Right lobe of liver (tissue), 6 donors: ENCODE measurements around the gene POLR1D. TPM values are rescaled to one million over a fixed set of nuclear protein-coding genes. Genes with fewer than 3 reads are reported as not detected.

ENCODE experiments used
- ATAC-seq, 4 donors: fragments of 200-7000 bp; cut with Tn5 transposase; one replicate each; pipeline ENCODE4 v1.9.1; 2020; ENCODE audit warnings: mild to moderate bottlenecking in 4 of 4, moderate library complexity in 4 of 4
- DNase-seq, 3 donors: peaks; one replicate each; pipeline ENCODE4 v3.0.0-alpha.2; 2020
- H3K27ac ChIP-seq, 3 donors: fragments of 200-600 bp; one replicate each; pipeline ENCODE4 v1.8.0; 2022
- H3K27me3 ChIP-seq, 2 donors: fragments of 200-600 bp; one replicate each; pipeline ENCODE4 v1.8.0; 2022
- H3K36me3 ChIP-seq, 4 donors: fragments of 200-600 bp; sonication (generic) in 1 of 4; one replicate each; pipeline versions ENCODE4 v1.5.1 to v1.8.0; 2017 to 2022; ENCODE audit warnings: control low read depth in 1 of 4
- H3K4me1 ChIP-seq, 4 donors: fragments of 200-600 bp; sonication (generic) in 1 of 4; one replicate each; pipeline versions ENCODE4 v1.5.1 to v1.8.0; 2017 to 2022; ENCODE audit warnings: control low read depth in 1 of 4
- H3K4me3 ChIP-seq, 3 donors: fragments of 200-600 bp; one replicate each; pipeline ENCODE4 v1.8.0; 2022
- H3K9me3 ChIP-seq, 4 donors: fragments of 200-600 bp; sonication (generic) in 1 of 4; one replicate each; pipeline versions ENCODE4 v1.5.1 to v1.8.0; 2017 to 2022; ENCODE audit warnings: control low read depth in 1 of 4
- CTCF ChIP-seq, 4 donors: fragments of 200-600 bp in 3 of 4; fragments of 450-650 bp in 1 of 4; IDR thresholded peaks; one replicate each; pipeline versions ENCODE4 v1.5.1 to v1.8.0; 2016 to 2022; ENCODE audit warnings: antibody characterized with exemption in 4 of 4, mild to moderate bottlenecking in 2 of 4
- POLR2A ChIP-seq: fragments of 450-650 bp; IDR thresholded peaks from one replicate; pipeline ENCODE4 v1.6.1; 2017; ENCODE audit warnings: antibody characterized with exemption, mild to moderate bottlenecking
- WGBS: methylation state at CpG from one replicate; pipeline ENCODE4 v1.1.6; 2018; ENCODE audit warnings: low coverage, low lambda C conversion rate; ENCODE audit not compliant: insufficient coverage; ENCODE audit errors: missing lambda C conversion rate; 5-methylcytosine and 5-hydroxymethylcytosine counted together
- intact Hi-C, 2 donors: fragments of 100-400 bp; cut with DNase I; formaldehyde crosslinking; loops; one replicate each; pipeline versions ENCODE4 v1.11.2 to v1.14.1; 2022
- long read RNA-seq: library from polyadenylated mRNA; unstranded; transcript quantifications from one replicate; pipeline ENCODE4 v2.0.0, GENCODE V29; 2019
- total RNA-seq, 6 experiments: library from RNA; depleted of rRNA in 2 of 6; stranded (reverse); fragments of >200 nt in 2 of 6; fragmentation: NEBNext Ultra II Directional in 3 of 6; extraction: Animal tissue kit (Norgen Biotek cat#: 25700) in 3 of 6; gene quantifications; one replicate each; pipeline versions ENCODE4 v1.1.0 to v1.2.4, GENCODE V29; 2016 to 2023
- donor health status: DM: no; HTN: yes; CAD: no.
- donor health status: DM: no; HTN: no; CAD: no.
- donor health status: DM: no; HTN: no; CAD: no.
- donor health status: DM: no; HTN: yes; CAD: no.
- donor health status: DM: no; HTN: yes; CAD: no.

Gene POLR1D, protein sequence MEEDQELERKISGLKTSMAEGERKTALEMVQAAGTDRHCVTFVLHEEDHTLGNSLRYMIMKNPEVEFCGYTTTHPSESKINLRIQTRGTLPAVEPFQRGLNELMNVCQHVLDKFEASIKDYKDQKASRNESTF
- total RNA-seq, result 10 to 100 TPM; 34.9 to 56.2 (median 46.6) TPM
- long read RNA-seq, transcript POLR1D-203 (3 exons, 2,036 nt), result major isoform, 15 of 20 reads
- long read RNA-seq, transcript POLR1D-201 (2 exons, 1,166 nt), result minor isoform, 5 of 20 reads
- long read RNA-seq, partial matches to known transcripts, result 0 of 20 reads
- long read RNA-seq, other reads (novel, unspliced or antisense), result 0 of 20 reads

DNA sequence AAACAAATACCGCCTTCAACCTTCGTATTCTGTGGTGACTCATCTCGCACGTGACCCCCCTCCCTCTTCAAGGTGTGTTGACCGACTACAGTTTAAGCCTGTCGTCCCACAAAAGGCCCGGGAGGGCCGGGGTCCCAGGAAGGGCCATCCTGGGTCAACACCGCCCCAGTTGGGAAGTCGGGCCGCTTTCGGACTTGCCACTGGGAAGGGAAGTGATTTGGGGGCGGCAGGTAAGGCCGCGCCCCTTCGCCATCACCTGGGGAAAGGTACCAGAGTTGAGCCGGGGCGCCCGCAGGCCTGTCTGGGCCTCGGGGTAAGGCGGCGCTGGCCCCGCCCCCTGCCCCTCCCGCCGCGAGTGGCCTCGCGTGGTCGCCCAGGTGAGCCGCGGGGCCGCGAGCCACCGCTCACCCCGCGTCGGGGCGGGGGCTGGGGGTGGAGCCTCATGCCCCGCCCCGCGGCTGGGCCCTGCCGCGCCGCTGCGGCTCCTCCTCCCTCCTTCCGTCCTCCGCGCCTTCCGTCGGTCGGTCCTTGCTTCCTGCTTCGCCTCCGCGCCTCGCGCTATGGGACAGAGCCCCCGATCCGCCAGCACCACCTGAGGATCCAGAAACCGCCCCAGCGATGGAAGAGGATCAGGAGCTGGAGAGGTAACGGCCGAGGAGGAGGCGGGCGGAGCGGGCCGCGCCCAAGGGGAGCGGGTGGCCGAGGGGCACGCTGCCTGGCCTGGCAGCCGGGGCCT, at the start of gene POLR1D:
Gene POLR1D (plus strand): TSS at position 527 of the 736 bp plus-strand sequence. CDS start 92 bp downstream, at position 619.
- WGBS, result 1% methylated on average over 17 of the region's 71 CpGs
- H3K9me3 ChIP-seq, result no peaks in the 10 kb centered on the region
- H3K36me3 ChIP-seq, result no peaks in the 10 kb centered on the region
- TF ChIP-seq POLR2A, result peak; percentile 77
- TF ChIP-seq CTCF (IDR thresholded peaks at IDR 0.05), result no peak
- peak within 1 kb of the TSS; percentile 89 to 97 (median 97) for H3K4me3 ChIP-seq
- peak; percentile 88 to 92 (median 88) for DNase-seq
- H3K27me3 ChIP-seq, result no peaks in the 10 kb centered on the region
- peaks cover 0 to 46% (median 9%) of the 10 kb centered on the region in 4 donors for H3K4me1 ChIP-seq
- H3K27ac ChIP-seq, result peak within 1 kb of the TSS; percentile 80 to 95 (median 93)
- intact Hi-C loops, result no loop called here
- peak; percentile 70 to 85 (median 80) for ATAC-seq

GRCh38 chr13:27572234-27572901, 49.3 kb upstream of the POLR1D start:
- Histone ChIP-seq H3K4me3 (no peak overlapping the region), H3K36me3 (peaks cover 0 to 17% (median 7%) of the 10 kb centered on the region in 4 donors), H3K27me3 (no peaks in the 10 kb centered on the region), H3K9me3 (no peaks in the 10 kb centered on the region), H3K27ac (no peak overlapping the region), H3K4me1 (no peaks in the 10 kb centered on the region)
- no peak for DNase-seq
- intact Hi-C loops, result no loop called here
- TF ChIP-seq CTCF (IDR thresholded peaks at IDR 0.05) (no peak), POLR2A (no peak)
- no peak for ATAC-seq

GRCh38 chr13:27573265-27573664, 48.4 kb upstream of the POLR1D start:
- intact Hi-C loops, result no loop called here
- Histone ChIP-seq H3K4me3 (no peak overlapping the region), H3K9me3 (no peaks in the 10 kb centered on the region), H3K4me1 (no peaks in the 10 kb centered on the region), H3K27me3 (no peaks in the 10 kb centered on the region), H3K27ac (no peak overlapping the region), H3K36me3 (peaks cover 0 to 11% (median 4%) of the 10 kb centered on the region in 4 donors)
- peak in 2 of 4 donors; percentile 45 to 49 for ATAC-seq
- no peak for DNase-seq
- 71% methylated on average over 2 of the region's 2 CpGs for WGBS
- no peak for TF ChIP-seq POLR2A
- no peak for TF ChIP-seq CTCF (IDR thresholded peaks at IDR 0.05)

DNA sequence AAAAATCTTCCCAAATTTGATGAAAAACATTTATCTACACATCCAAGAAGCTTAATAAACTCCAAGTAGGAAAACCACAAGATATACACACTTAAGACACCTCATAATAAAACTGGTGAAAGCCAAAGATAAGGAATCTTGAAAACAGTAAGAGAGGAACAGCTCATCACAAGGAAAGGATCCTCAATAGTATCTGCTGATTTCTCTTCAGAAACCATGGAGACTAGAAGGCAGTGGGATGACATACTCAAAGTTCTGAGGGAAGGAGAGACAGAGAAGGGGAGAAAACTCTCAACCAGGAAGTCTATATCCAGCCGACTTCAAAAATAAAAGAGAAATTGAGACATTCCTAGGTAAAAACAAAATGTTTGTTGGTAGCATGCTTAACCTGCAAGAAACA, 47.0 kb upstream of the POLR1D start:
- no peak overlapping the region for H3K27ac ChIP-seq
- H3K36me3 ChIP-seq, result no peaks in the 10 kb centered on the region
- no peaks in the 10 kb centered on the region for H3K27me3 ChIP-seq
- TF ChIP-seq CTCF (IDR thresholded peaks at IDR 0.05) (no peak), POLR2A (no peak)
- H3K9me3 ChIP-seq, result no peaks in the 10 kb centered on the region
- DNase-seq (no peak), ATAC-seq (no peak)
- WGBS, result 100% methylated on average over 1 of the region's 1 CpG
- intact Hi-C loops, result no loop called here
- no peak overlapping the region for H3K4me3 ChIP-seq
- no peaks in the 10 kb centered on the region for H3K4me1 ChIP-seq
